ENCODE data around the gene RAB1A.
"Not testable (repeated sequence)": the region's sequence is repeated elsewhere in the genome, so short reads cannot be mapped to it uniquely, and the experiment has no call there.

The RAB1A gene

GRCh38 chr2:65129826-65130663 lies at the start of gene RAB1A:
TSS of gene RAB1A (minus strand) at chr2:65130106. CDS start at chr2:65129915, 191 bp downstream.
- DNase-seq = peak; percentile 66 to 100 (median 99)

GRCh38 chr2:65177751-65178442 lies 48.0 kb upstream of the RAB1A start:
- DNase-seq = no peak

GRCh38 chr2:65175894-65176530 lies 46.1 kb upstream of the RAB1A start:
- DNase-seq = no peak

GRCh38 chr2:65174031-65174430 lies 44.1 kb upstream of the RAB1A start:
- DNase-seq = not testable (repeated sequence)

GRCh38 chr2:65172994-65173790 lies 43.3 kb upstream of the RAB1A start:
- no peak for DNase-seq

- not testable (repeated sequence) for DNase-seq
These were observed 40.9 kb upstream of the RAB1A start for GRCh38 chr2:65170611-65171477.

- no peak for DNase-seq
These were observed 39.8 kb upstream of the RAB1A start for GRCh38 chr2:65169760-65170136.

GRCh38 chr2:65165558-65165957 lies 35.7 kb upstream of the RAB1A start:
- DNase-seq = peak in 3 of 56 donors; percentile 8 to 28 (median 19)

GRCh38 chr2:65164426-65164891 lies 34.6 kb upstream of the RAB1A start:
- peak in 4 of 56 donors; percentile 5 to 18 (median 6) for DNase-seq

- DNase-seq = no peak
These were observed 31.7 kb upstream of the RAB1A start for GRCh38 chr2:65161551-65162100.

- DNase-seq = peak in 1 of 56 donors; percentile 2
These were observed 30.0 kb upstream of the RAB1A start for GRCh38 chr2:65159906-65160305.

GRCh38 chr2:65159261-65159660 lies 29.4 kb upstream of the RAB1A start:
- no peak for DNase-seq

GRCh38 chr2:65158557-65158956 lies 28.7 kb upstream of the RAB1A start:
- no peak for DNase-seq

- not testable (repeated sequence) for DNase-seq
These were observed 27.9 kb upstream of the RAB1A start for GRCh38 chr2:65157856-65158255.

- DNase-seq = no peak
These were observed 26.1 kb upstream of the RAB1A start for GRCh38 chr2:65156041-65156440.

- no peak for DNase-seq
These were observed 23.6 kb upstream of the RAB1A start for GRCh38 chr2:65153515-65153914.

- DNase-seq = no peak
These were observed 16.2 kb upstream of the RAB1A start for GRCh38 chr2:65146078-65146477.

- no peak for DNase-seq
These were observed 14.7 kb upstream of the RAB1A start for GRCh38 chr2:65144571-65144970.

- DNase-seq = peak in 20 of 56 donors; percentile 2 to 68 (median 21)
These were observed 12.6 kb upstream of the RAB1A start for GRCh38 chr2:65142515-65142914.

Data from amygdala (tissue), 56 donors.